Measurements from ENCODE around the gene ABHD6.
"Not testable (repeated sequence)": the region's sequence is repeated elsewhere in the genome, so short reads cannot be mapped to it uniquely, and the experiment has no call there.

Gene ABHD6

DNA sequence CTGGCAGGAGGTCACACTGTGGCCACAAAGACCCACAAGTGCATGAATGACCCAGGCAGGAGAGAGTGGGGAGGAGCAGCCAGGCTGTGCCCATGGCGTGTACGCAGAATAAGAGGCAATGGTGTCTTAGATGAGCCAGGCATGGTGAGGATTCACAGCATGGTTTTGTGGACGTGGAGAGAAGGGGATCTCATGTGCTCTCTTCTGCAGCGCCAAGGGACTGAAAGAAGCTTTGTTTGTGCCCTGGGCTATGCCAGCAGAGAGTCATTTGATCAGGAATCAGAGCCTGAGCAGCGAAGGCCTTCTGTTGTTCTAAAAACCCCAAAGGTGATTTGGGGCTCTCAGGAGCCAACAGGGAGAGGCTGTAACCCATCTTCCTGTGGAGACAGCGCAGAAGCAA, 49.8 kb downstream of the ABHD6 start:
- CTCF ChIA-PET: interaction anchor here (0.8 to 1.9 kb wide), 5 partner anchors 15 to 110 kb away, joined by 3 to 7 read pairs (median 6); partner anchors contain the start of genes HTD2 and RPP14
- POLR2A ChIA-PET: no interaction called here
- DNase-seq (ENCODE audit: low read depth, low spot score): no peak
- no peak overlapping the region for H3K4me3 ChIP-seq (ENCODE audit: low read depth, low read length)
- TF ChIP-seq, protein P1, sequence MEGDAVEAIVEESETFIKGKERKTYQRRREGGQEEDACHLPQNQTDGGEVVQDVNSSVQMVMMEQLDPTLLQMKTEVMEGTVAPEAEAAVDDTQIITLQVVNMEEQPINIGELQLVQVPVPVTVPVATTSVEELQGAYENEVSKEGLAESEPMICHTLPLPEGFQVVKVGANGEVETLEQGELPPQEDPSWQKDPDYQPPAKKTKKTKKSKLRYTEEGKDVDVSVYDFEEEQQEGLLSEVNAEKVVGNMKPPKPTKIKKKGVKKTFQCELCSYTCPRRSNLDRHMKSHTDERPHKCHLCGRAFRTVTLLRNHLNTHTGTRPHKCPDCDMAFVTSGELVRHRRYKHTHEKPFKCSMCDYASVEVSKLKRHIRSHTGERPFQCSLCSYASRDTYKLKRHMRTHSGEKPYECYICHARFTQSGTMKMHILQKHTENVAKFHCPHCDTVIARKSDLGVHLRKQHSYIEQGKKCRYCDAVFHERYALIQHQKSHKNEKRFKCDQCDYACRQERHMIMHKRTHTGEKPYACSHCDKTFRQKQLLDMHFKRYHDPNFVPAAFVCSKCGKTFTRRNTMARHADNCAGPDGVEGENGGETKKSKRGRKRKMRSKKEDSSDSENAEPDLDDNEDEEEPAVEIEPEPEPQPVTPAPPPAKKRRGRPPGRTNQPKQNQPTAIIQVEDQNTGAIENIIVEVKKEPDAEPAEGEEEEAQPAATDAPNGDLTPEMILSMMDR (IDR thresholded peaks at IDR 0.05; ENCODE audit: insufficient read depth, low read length, missing control alignments): no peak

DNA sequence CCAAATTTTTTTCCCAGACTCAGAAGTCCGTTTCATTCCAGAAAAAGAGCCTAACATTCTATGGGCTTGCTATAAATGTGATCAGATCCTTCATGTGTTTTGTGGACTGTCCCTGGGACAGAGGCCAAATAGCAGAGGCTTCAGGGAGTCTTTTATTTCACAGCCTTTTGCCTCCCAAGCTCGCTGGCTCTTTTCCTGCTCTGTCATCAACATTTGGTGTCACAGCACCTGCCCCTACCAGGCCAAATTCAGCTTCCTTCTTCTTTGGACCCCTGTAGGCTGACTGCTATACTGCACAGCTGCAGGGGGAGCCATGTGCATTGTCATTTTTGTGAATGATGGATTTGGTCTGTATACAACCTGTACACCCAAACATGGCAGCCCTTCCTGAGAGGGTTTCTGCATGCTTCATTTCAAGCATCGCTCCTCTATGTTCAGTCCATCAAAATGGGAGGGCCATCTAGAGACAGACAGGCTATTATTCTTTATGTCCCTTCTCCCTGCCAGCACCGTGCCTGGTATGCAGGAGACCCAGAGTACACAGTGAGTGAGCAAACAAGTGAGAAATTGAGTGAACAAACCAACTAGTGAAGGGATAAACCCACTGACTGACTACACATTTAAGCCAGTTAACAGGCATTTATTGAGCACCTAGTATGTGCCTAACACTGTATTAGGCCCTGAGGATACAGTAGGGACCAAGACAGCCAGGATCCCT, 50.6 kb downstream of the ABHD6 start:
- ChIA-PET CTCF (interaction anchor here (0.8 to 1.9 kb wide), 4 partner anchors 14 to 111 kb away, joined by 3 to 6 read pairs (median 5); partner anchors contain the start of genes HTD2 and RPP14), POLR2A (no interaction called here)
- TF ChIP-seq, protein P1 (IDR thresholded peaks at IDR 0.05; ENCODE audit: insufficient read depth, low read length, missing control alignments): no peak
- no peak for DNase-seq (ENCODE audit: low read depth, low spot score)
- H3K4me3 ChIP-seq (ENCODE audit: low read depth, low read length): no peak overlapping the region

DNA sequence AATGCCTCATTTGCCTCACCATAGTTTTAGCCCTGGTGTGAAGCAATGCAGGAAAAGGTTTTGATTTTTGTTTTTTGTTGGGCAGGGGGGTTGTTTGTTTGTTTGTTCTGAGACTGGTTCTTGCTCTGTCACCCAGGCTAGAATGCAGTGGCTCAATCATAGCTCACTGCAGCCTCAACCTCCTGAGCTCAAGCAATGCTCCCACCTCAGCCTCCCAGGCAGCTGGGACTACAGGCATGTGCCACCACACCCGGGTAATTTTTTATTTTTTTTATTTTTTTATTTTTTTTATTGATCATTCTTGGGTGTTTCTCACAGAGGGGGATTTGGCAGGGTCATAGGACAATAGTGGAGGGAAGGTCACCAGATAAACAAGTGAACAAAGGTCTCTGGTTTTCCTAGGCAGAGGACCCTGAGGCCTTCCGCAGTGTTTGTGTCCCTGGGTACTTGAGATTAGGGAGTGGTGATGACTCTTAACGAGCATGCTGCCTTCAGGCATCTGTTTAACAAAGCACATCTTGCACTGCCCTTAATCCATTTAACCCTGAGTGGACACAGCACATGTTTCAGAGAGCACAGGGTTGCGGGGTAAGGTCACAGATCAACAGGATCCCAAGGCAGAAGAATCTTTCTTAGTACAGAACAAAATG, 51.5 kb downstream of the ABHD6 start:
- CTCF ChIA-PET: interaction anchor here (1.6 to 1.9 kb wide), 2 partner anchors 17 to 112 kb away, joined by 4 to 6 read pairs; partner anchors contain the start of genes HTD2 and RPP14
- DNase-seq (ENCODE audit: low read depth, low spot score); POLR2A ChIA-PET; H3K4me3 ChIP-seq (ENCODE audit: low read depth, low read length): not testable (repeated sequence)

DNA sequence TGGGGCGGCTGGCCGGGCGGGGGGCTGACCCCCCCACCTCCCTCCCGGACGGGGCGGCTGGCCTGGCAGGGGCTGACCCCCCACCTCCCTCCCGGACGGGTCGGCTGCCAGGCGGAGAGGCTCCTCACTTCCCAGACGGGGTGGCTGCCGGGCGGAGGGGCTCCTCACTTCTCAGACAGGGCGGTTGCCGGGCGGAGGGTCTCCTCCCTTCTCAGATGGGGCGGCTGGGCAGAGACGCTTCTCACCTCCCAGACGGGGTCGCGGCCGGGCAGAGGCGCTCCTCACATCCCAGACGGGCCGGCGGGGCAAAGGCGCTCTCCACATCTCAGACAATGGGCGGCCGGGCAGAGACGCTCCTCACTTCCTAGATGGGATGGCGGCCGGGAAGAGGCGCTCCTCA, 52.9 kb downstream of the ABHD6 start:
- H3K4me3 ChIP-seq (ENCODE audit: low read depth, low read length); DNase-seq (ENCODE audit: low read depth, low spot score); POLR2A ChIA-PET: not testable (repeated sequence)
- CTCF ChIA-PET: interaction anchor here (19.9 kb wide), 1 partner anchor 107 kb away, joined by 1062 read pairs; no protein-coding TSS in a partner anchor

DNA sequence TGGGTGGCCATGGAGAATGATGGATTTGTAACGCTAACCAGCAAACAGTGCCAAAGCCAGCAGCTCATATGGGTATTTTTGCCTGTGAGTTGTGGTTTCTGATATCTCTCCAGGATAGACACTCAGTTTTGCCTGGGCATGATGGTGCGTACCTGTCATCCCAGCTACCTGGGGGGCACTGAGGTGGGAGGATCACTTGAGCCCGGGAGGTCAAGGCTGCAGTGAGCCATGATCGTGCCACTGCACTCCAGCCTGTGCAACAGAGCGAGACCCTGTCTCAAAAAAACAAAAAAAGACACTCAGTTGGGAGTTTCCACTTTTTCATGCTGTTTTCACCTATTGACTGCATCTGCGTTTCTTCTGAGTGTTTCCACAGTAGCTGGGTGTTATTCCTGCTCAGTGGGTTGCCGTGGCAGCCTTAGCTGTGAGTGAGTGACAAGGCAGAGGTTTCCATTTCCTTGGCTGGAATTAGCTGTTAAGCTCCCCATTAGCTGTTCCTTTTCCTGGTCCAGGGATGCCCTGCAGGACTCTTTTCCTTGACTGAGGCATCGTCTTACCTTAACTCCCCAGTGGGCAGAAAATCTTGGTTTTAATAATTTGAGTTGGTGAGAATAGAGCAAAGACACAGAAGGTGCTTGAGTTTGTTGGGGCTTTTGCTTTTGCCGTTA, 54.2 kb downstream of the ABHD6 start:
- ChIA-PET CTCF (interaction anchor here (0.7 to 19.9 kb wide), 6 partner anchors 9 to 109 kb away, joined by 3 to 1062 read pairs (median 8); partner anchors contain the start of genes HTD2 and RPP14), POLR2A (interaction anchor here (1.1 kb wide), 1 partner anchor 15 kb away, joined by 4 read pairs; the partner anchor contains the start of genes HTD2 and RPP14)
- TF ChIP-seq, protein P1 (IDR thresholded peaks at IDR 0.05; ENCODE audit: insufficient read depth, low read length, missing control alignments): no peak
- no peak overlapping the region for H3K4me3 ChIP-seq (ENCODE audit: low read depth, low read length)
- no peak for DNase-seq (ENCODE audit: low read depth, low spot score)

DNA sequence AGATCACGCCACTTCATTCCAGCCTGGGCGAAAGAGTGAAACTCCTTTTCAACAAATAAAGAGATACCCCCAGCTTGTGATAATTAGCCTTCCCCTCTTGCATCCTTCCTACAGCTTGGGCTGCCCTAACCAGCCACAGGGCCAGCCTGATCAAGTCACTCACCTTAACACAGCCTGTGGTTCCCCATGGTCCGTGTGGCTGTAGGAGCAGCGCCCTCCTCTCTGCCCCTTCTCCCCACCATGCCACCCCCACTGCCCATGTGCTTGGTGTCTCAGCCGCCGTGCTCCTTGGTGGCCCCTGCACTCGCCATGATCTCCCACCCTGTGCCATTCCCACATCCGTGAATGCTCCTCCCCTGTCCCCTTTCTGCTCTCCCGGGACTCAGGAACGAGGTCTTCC, 55.3 kb downstream of the ABHD6 start:
- CTCF ChIA-PET: interaction anchor here (0.7 to 19.9 kb wide), 6 partner anchors 8 to 110 kb away, joined by 3 to 1062 read pairs (median 8); partner anchors contain the start of genes HTD2 and RPP14
- POLR2A ChIA-PET: no interaction called here
- no peak for DNase-seq (ENCODE audit: low read depth, low spot score)
- TF ChIP-seq, protein P1 (IDR thresholded peaks at IDR 0.05; ENCODE audit: insufficient read depth, low read length, missing control alignments): no peak
- H3K4me3 ChIP-seq (ENCODE audit: low read depth, low read length): no peak overlapping the region

DNA sequence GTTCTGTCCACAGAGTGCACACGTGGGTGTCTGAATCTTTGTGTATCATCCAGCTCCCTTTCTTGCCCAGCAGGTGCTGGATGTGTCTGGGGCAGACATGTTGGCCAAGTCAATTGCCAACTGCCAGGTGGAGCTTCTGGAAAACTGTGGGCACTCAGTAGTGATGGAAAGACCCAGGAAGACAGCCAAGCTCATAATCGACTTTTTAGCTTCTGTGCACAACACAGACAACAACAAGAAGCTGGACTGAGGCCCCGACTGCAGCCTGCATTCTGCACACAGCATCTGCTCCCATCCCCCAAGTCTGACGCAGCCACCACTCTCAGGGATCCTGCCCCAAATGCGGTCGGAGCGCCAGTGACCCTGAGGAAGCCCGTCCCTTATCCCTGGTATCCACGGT, 55.9 kb downstream of the ABHD6 start:
- TF ChIP-seq, protein P1 (IDR thresholded peaks at IDR 0.05; ENCODE audit: insufficient read depth, low read length, missing control alignments): no peak
- H3K4me3 ChIP-seq (ENCODE audit: low read depth, low read length): no peak overlapping the region
- DNase-seq (ENCODE audit: low read depth, low spot score): no peak
- ChIA-PET CTCF (interaction anchor here (1.1 to 19.9 kb wide), 4 partner anchors 9 to 111 kb away, joined by 3 to 1062 read pairs (median 38); partner anchors contain the start of genes HTD2 and RPP14), POLR2A (no interaction called here)

Measured in AG04449 (cell line).